ENCODE results near the gene MAP1A.
"Not testable (repeated sequence)": the region's sequence is repeated elsewhere in the genome, so short reads cannot be mapped to it uniquely, and the experiment has no call there.

MAP1A gene

DNA sequence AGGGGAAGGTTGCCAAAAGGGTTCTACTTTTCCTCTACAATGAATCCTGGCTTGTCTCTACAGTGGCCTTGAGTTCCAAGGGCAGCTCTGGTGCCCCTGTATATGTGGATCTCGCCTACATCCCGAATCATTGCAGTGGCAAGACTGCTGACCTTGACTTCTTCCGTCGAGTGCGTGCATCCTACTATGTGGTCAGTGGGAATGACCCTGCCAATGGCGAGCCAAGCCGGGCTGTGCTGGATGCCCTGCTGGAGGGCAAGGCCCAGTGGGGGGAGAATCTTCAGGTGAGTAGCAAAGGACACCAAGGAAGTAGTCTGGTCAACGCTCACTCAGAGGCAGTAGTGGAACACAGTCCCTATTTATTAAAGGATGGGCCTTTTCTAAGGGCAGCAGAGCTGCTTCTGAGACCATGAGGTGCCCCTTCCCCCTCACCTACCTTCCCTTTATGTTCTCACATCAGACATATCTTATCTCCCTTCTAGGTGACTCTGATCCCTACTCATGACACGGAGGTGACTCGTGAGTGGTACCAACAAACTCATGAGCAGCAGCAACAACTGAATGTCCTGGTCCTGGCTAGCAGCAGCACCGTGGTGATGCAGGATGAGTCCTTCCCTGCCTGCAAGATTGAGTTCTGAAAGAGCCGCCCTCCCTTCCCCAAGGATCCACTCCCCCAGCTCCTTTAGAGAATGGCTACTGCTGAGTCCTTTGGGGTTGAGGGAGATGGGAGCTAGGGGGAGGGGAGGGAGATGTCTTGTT is 12.4 kb downstream of the MAP1A start:
- no peak for DNase-seq (ENCODE audit: low spot score)

DNA sequence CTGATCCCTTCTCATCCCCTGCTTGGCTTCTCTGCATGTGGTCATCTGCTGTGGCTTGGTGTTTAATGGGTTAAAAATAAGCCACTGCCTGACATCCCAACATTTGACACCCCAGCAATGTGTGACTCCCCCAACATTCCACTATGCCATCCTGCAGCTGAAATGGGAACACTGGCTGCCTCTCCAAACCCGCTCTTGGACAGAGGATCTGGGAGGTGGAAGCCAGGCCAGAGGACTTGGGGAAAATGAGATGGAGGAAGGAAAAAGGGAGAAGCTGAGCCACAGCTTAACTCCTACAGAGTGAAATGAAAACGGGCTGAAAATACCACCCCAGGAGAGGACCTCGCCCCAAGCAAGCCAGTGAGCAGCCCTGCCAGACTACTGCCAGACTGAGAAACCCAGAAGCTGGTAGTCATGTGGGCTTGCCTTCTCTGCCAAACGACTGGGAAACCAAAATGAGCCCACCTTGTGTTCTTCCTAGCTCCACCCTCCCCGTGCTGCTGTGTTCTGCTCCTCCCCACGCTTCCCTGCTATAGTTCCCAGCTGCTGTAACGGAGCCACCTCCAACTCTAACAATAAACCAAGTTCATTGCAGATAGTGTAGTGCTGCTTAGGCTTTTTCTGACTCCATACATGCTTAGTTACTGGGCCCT is 13.7 kb downstream of the MAP1A start:
- no peak for DNase-seq (ENCODE audit: low spot score)

DNA sequence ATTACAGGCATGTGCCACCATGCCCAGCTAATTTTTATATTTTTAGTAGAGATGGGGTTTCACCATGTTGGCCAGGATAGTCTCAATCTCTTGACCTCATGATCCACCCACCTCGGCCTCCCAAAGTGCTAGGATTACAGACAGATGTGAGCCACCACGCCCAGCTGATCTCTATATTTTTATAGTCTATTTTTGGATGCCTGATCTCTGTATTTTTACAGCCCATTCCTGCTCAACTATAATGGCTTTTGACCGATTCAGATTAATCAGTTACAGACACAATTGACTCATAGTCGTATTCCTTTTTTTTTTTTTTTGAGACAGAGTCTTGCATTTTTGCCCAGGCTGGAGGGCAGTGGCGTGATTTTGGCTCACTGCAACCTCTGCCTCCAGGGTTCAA is 15.4 kb downstream of the MAP1A start:
- not testable (repeated sequence) for DNase-seq (ENCODE audit: low spot score)

DNA sequence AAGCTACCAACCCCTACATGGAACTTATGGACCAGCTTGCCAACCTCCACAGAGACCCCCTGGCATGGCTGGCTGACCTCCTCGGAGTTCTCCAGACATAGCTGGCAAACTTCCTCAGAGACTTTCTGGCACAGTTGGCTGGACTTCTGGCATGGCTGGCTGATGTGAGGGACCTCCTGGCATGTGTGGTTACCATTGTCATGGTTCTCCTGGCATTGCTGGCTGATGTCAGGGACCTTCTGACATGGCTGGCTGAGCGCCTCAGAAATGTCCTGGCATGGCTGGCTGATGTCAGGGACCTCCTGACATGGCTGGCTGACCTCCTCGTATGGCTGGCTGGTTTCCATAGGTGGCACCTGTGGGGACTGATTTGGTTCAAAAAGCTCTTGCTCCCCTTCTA is 17.5 kb downstream of the MAP1A start:
- DNase-seq (ENCODE audit: low spot score): no peak

DNA sequence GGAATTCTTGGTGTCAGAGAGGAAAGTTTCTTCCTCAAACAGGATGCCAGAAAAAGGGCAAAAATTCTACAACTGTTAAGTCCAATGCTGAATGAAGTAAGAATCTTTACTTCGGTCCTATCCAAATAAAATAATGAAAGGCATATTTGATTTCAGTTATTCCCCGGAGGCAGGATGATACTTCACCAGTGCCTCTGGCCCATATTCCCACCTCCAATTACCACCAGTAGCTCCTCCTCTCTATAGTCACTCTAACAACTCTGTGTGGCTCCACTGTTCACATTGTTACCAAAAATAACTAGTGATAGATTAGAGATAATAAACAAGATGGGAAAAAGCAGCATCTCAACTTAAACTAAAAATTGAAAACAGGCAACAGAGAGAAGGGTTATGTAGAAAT is 20.7 kb downstream of the MAP1A start:
- DNase-seq (ENCODE audit: low spot score): no peak

DNA sequence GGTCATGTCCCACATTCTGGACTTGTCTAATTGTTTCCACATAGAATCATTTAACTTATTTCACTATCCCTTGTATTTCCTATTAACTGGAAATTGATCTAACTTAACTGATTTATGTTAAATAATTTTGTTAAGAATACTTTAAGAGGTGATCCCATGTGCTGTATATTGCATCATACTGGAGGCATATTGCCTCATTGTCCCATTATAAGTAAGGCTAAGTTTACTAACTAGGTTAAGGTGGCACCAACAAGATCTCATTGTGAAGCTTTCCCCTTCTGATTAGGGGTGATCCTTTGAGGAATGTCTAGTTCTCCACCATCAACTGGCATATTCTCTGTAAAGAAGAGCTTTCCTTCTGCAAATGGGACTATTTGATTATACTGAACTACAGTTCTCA is 24.4 kb downstream of the MAP1A start:
- no peak for DNase-seq (ENCODE audit: low spot score)

DNA sequence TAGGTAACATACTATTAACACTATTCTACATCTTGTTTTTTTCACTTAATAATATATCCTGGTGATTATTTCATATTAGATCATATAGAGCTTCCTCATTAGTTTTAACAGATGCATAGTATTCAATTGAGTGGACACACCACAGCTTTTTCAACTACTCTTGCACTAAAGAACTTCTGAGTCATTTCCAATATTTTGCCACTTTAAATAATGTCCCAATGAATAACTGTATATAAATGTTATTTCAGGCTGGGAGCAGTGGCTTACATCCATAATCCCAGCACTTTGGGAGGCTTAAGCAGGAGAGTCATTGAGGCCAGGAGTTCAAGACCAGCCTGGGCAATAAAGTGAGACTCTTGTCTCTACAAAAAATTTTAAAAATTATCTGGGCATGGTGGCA is 26.9 kb downstream of the MAP1A start:
- no peak for DNase-seq (ENCODE audit: low spot score)

DNA sequence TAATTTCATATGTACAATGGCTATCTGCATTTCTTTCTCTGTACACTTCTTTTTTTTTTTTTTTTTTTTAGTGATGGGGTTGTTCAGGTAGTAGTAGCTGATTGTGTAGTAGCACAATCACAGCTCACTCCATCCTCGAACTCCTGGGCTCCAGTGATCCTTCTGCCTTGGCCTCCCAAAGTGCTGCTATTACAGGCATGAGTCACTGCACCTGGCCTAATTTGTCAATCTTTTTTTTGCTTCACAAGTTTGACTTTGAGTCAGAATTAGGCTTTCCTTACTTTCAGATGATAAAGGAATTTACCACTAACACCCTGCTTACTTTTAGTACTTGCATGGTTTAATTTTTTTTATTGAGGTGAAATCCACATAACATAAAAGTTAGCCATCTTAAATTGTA is 28.0 kb downstream of the MAP1A start:
- DNase-seq (ENCODE audit: low spot score): no peak

DNA sequence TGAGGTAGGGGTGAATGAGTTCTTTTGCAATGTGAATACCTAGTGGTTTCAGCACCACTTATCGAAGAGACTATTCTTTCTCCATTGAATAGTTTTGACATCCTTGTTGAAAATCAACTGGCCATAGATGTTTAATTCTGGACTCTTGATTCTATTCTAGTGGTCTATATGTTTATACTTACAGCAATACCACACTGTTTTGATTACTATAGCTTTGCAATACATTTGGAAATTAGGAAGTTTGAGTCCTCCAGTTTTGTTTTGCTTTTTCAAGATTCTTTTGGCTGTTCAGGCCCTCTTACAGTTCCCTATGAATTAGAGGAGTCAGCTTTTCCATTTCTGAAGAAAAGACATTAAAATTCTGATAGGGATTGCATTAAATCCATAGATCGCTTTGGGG is 30.1 kb downstream of the MAP1A start:
- no peak for DNase-seq (ENCODE audit: low spot score)

DNA sequence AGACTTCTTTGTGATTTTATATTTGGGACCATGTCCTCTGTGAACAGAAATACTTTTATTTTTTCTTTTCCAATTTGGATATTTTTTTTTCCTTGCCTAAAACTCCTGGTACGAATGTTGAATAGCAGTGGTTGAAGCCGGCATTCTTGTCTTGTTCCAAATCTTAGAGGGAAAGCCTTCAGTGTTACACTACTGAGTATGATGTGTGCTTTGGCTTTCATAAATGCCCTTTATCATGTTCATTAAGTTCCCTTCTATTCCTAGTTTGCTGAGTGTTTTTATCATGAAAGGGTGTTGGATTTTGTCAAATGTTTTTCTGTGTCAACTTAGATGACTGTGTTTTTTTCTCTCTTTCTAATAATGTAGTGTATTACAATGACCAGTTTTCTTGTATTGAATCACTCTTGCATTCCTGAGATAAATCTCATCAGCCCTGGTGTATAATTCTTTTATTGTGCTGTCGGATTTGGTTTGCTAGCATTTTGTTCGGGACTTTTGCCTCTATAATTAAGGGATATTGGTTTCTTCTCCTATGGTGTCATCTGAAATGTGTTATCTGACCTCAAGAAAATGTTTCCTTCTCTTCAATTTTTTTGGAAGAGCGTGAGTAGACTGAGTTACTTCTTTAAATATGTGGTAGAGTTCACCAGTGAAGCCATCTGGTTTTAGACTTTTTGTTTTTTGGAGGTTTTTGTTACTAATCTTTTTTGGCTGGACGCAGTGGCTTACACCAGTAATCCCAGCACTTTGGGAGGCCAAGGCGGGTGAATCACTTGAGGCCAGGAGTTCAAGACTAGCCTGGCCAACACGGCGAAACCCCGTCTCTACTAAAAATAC is 33.3 kb downstream of the MAP1A start:
- no peak for DNase-seq (ENCODE audit: low spot score)

DNA sequence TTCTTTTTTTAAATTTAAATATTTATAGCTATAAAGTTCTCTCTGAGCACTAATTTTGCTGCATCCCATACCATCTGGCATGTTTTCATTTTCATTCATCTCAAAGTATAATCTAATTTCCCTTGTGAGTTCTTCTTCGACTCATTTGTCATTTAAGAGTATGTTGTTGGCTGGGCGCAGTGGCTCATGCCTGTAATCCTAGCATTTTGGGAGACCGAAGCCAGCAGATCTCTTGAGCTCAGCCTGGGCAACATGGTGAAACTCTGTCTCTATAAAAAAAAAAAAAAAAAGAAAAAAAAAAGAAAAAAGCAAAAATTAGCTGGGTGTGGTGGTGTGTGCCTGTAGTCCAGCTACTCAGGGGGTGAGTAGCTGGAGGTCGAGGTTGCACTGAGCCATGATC is 34.8 kb downstream of the MAP1A start:
- DNase-seq (ENCODE audit: low spot score): no peak

DNA sequence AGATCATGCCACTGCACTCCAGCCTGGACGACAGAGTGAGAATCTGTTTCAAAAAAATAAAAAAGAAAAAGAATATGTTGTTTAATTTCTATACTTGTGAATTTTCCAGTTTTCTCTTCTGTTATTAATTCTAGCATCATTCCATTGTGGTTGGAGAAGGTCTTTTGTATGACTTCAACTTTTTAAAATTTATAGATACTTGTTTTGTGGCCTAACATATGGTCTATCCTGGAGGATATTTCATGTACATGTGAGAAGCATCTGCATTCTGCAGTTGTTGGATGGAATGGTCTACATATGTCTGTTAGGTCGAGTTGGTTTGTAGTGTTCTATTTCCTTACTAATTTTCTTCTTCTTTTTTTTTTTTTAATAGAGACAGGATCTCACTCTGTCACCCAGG is 35.6 kb downstream of the MAP1A start:
- no peak for DNase-seq (ENCODE audit: low spot score)

DNA sequence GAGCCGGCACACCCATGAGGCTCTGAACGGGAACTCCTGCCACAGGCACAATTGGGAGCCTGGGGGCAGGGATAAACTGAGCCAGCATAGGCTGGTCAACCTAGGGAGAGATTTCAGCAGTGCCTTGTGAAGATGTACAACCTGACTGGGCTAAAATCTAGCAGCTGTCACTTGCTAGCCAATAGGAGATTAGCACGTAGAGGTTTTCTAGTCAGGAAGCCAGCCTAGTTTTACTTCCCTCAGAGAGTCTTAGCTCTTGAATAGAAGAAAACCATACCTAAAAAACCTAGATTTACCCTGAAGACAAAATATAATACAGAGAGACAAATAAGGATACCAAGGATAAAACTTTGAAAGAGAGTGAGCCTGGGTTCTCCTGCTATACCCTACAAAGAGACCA is 45.3 kb downstream of the MAP1A start:
- not testable (repeated sequence) for DNase-seq (ENCODE audit: low spot score)

DNA sequence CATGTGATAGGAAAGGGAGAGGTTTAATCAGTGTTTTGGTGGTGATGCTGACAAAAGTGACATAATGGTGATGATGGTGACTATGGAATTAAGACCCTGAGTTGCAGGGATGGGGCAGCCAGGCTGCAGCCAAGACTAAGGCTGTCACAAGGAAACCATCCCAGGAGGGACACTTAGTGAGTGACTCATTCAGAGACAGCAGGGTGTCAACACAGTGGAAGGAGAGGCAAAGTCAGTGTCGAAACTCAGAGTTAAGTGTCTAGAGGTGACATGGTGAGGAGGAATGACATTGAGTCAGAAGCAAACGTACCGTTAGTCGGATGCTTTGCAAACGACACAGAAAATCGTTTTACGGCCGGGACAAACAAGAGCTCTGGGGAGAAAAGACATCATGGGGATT is 46.4 kb downstream of the MAP1A start:
- not testable (repeated sequence) for DNase-seq (ENCODE audit: low spot score)

DNA sequence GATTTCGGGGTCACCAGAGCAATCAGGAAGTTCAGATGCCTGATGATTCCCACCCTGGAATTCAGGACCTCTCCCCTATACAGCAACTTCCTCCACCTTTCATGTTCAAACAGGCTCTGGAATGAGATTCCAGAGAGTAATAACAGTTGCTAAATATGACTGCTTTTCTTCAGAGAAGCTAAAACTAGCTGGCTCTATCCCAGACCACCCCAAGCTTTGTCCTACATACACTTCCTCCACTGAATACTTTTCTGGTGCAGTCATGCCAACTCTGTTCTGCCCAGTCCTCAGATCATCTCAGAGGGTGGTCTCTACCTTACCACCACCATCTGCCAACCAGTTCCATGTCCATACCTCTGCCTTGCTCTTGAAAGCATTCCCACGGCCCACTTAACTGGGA is 49.2 kb downstream of the MAP1A start:
- not testable (repeated sequence) for DNase-seq (ENCODE audit: low spot score)

DNA sequence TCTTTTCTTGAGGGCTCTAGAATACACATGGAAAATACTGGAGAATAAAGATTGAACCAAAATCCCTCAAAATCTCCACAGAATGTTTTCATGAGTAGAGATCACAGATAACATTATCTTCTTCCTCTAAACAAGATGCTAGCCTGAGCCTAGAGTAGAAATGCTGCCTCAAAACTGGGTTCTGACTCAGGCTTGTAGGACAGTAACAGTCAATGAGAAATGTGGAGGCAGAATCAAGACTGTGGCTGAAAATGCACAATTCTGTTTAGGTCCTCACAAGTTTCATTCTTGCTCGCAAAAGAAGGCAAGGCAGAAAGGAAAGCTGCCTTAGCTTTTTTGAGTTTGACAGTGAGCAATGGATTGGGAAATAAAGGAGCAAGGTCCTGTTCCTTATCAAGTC is 57.2 kb downstream of the MAP1A start:
- not testable (repeated sequence) for DNase-seq (ENCODE audit: low spot score)

All from hematopoietic multipotent progenitor cell treated with erythropoietin and hydrocortisone succinate and interleukin-3 and kit ligand, for 15 days (in vitro differentiated cells).